NK-92 (cell line): ENCODE data around the gene BID.

Experiments
- DNase-seq: peaks from one replicate; lab custom pipeline; 2025; ENCODE audit not compliant: unreplicated experiment; lab: John Stamatoyannopoulos, UW

Gene BID

GRCh38 chr22:17803609-17804270 lies 29.5 kb upstream of the BID start:
- DNase-seq: no peak

- no peak for DNase-seq
Observed at GRCh38 chr22:17802822-17803221, 28.6 kb upstream of the BID start.

- DNase-seq: no peak
Observed at GRCh38 chr22:17802411-17802810, 28.1 kb upstream of the BID start.

- no peak for DNase-seq
Observed at GRCh38 chr22:17797721-17798559, 23.7 kb upstream of the BID start.

GRCh38 chr22:17796695-17797094 lies 22.4 kb upstream of the BID start:
- DNase-seq: no peak

GRCh38 chr22:17795661-17796548 lies 21.6 kb upstream of the BID start:
- DNase-seq: no peak

GRCh38 chr22:17794726-17795542 lies 20.7 kb upstream of the BID start:
- DNase-seq: no peak

- no peak for DNase-seq
Observed at GRCh38 chr22:17792854-17793434, 18.7 kb upstream of the BID start.

GRCh38 chr22:17792299-17792698 lies 18.0 kb upstream of the BID start:
- DNase-seq: no peak

GRCh38 chr22:17791196-17791595 lies 16.9 kb upstream of the BID start:
- no peak for DNase-seq

GRCh38 chr22:17789379-17790200 lies 15.3 kb upstream of the BID start:
- no peak for DNase-seq

- DNase-seq: no peak
Observed at GRCh38 chr22:17788528-17789378, 14.5 kb upstream of the BID start.

GRCh38 chr22:17787716-17788330 lies 13.6 kb upstream of the BID start:
- no peak for DNase-seq

GRCh38 chr22:17787241-17787640 lies 13.0 kb upstream of the BID start:
- DNase-seq: no peak

- DNase-seq: no peak
Observed at GRCh38 chr22:17786435-17787161, 12.3 kb upstream of the BID start.

GRCh38 chr22:17785185-17786184 lies 11.2 kb upstream of the BID start:
- no peak for DNase-seq
